Glutamatergic neuron (in vitro differentiated cells): Measurements from ENCODE around the gene CYLD. TPM values are rescaled to one million over a fixed set of nuclear protein-coding genes. Genes with fewer than 3 reads are reported as not detected.

Experiments used
- DNase-seq: peaks from one replicate; pipeline ENCODE4 v3.0.0; 2022
- H3K27ac Mint-ChIP-seq: one replicate; pipeline ENCODE4 v1.8.0; 2020; ENCODE audit warnings: mild to moderate bottlenecking, mixed read lengths, inconsistent platforms; ENCODE audit not compliant: unreplicated experiment
- H3K27me3 Mint-ChIP-seq: one replicate; pipeline ENCODE4 v1.8.0; 2020; ENCODE audit warnings: mild to moderate bottlenecking, moderate library complexity, mixed read lengths, inconsistent platforms; ENCODE audit not compliant: unreplicated experiment
- H3K36me3 Mint-ChIP-seq: one replicate; pipeline ENCODE4 v1.8.0; 2020; ENCODE audit warnings: mild to moderate bottlenecking, mixed read lengths, inconsistent platforms; ENCODE audit not compliant: unreplicated experiment
- H3K4me1 Mint-ChIP-seq: one replicate; pipeline ENCODE4 v1.8.0; 2020; ENCODE audit warnings: mild to moderate bottlenecking, low read depth, mixed read lengths, inconsistent platforms; ENCODE audit not compliant: unreplicated experiment
- H3K4me3 Mint-ChIP-seq: one replicate; pipeline ENCODE4 v1.8.0; 2020; ENCODE audit warnings: mild to moderate bottlenecking, mixed read lengths, inconsistent platforms; ENCODE audit not compliant: unreplicated experiment
- H3K9me3 Mint-ChIP-seq: one replicate; pipeline ENCODE4 v1.8.0; 2020; ENCODE audit warnings: mild to moderate bottlenecking, moderate library complexity, mixed read lengths, inconsistent platforms; ENCODE audit not compliant: unreplicated experiment
- total RNA-seq: library from RNA; stranded (reverse); fragmentation: NEBNext Ultra II Directional; extraction: Animal tissue kit (Norgen Biotek cat#: 25700); gene quantifications from one replicate; pipeline ENCODE4 v1.2.1, GENCODE V29; 2021; ENCODE audit not compliant: unreplicated experiment
- TF ChIP-seq, protein P1 (sequence below): fragments of 200-600 bp; sonication (generic); IDR thresholded peaks from one replicate; pipeline ENCODE4 v1.5.0; 2021; ENCODE audit not compliant: partially characterized antibody, unreplicated experiment

Gene CYLD
- total RNA-seq, 1 donor from 2014 or later, result 39.5 TPM

DNA sequence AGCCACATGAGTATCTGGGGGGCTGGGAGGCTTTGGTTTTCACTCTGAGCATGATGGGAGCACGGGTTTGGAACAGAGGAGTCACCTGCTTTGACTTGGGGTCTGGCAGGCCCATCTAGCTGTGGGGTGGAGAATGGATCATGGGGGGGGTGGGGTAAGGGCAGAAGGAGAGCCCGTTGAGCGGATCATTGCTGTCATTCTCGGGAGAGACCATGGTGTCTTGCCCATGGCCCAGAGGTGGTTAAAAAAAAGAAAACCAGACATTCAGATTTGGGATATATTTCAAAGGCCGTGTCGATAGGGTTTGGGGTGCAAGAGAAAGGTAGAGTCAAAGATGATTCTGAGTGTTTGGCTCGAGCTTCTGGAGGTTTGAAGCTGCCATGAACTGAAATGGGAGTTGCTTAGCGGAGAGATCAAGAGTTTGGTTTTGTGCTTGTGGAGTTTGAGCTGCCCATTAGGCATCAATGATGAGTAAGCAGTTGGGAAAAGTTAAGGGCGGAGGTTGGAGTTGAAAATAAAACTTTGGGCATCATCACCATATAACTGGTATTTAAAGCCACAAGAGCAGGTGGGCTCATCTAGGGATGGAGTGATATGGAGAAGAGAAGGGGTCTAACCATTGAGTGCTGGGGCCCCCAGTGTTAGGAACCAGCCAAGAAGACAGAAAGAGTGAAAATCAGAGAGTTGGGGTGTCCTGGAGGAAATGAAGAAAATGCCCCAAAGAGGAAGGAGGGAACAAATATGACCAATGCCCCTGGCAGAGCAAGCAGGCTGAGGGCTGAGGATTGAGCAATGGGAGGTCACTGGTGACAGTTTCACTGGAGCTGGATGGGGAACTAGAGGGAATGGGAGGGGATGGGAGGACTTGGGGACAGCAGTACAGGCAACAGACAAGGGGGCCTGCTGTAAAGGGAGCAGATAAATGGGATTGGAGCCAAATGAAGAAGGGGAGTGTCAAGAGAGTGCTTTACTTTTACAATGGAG lies 46.6 kb upstream of the CYLD start:
- Mint-ChIP-seq H3K27me3 (peaks cover 10% of the 10 kb centered on the region), H3K4me3 (no peak overlapping the region), H3K9me3 (peaks cover 5% of the 10 kb centered on the region), H3K4me1 (no peaks in the 10 kb centered on the region), H3K36me3 (no peaks in the 10 kb centered on the region), H3K27ac (no peak overlapping the region)
- TF ChIP-seq, protein P1, sequence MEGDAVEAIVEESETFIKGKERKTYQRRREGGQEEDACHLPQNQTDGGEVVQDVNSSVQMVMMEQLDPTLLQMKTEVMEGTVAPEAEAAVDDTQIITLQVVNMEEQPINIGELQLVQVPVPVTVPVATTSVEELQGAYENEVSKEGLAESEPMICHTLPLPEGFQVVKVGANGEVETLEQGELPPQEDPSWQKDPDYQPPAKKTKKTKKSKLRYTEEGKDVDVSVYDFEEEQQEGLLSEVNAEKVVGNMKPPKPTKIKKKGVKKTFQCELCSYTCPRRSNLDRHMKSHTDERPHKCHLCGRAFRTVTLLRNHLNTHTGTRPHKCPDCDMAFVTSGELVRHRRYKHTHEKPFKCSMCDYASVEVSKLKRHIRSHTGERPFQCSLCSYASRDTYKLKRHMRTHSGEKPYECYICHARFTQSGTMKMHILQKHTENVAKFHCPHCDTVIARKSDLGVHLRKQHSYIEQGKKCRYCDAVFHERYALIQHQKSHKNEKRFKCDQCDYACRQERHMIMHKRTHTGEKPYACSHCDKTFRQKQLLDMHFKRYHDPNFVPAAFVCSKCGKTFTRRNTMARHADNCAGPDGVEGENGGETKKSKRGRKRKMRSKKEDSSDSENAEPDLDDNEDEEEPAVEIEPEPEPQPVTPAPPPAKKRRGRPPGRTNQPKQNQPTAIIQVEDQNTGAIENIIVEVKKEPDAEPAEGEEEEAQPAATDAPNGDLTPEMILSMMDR, result no peak
- no peak for DNase-seq

DNA sequence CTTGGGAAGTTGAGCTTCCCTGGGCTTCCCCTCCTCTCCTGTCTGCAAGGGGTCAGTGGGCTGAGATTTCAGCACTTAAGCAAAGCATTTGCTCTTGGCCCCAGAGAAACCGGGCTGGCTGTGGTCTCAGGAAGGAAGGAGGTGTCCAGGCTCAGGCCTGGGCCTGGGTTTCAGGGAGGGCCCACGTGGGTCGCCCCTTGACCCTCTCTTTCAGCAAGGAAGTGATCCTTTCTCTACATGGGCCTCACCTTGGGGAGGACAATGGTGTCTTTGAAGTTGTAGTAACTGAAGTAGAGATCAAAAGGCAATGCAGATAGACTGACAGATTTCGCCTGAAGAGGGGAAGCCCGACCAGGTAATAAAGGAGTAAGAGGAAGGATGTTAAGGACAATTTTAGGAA lies 45.8 kb upstream of the CYLD start:
- TF ChIP-seq, protein P1, result no peak
- Mint-ChIP-seq H3K36me3 (no peaks in the 10 kb centered on the region), H3K4me3 (no peak overlapping the region), H3K27ac (no peak overlapping the region), H3K4me1 (no peaks in the 10 kb centered on the region), H3K27me3 (peaks cover 10% of the 10 kb centered on the region), H3K9me3 (peaks cover 5% of the 10 kb centered on the region)
- DNase-seq, result no peak

DNA sequence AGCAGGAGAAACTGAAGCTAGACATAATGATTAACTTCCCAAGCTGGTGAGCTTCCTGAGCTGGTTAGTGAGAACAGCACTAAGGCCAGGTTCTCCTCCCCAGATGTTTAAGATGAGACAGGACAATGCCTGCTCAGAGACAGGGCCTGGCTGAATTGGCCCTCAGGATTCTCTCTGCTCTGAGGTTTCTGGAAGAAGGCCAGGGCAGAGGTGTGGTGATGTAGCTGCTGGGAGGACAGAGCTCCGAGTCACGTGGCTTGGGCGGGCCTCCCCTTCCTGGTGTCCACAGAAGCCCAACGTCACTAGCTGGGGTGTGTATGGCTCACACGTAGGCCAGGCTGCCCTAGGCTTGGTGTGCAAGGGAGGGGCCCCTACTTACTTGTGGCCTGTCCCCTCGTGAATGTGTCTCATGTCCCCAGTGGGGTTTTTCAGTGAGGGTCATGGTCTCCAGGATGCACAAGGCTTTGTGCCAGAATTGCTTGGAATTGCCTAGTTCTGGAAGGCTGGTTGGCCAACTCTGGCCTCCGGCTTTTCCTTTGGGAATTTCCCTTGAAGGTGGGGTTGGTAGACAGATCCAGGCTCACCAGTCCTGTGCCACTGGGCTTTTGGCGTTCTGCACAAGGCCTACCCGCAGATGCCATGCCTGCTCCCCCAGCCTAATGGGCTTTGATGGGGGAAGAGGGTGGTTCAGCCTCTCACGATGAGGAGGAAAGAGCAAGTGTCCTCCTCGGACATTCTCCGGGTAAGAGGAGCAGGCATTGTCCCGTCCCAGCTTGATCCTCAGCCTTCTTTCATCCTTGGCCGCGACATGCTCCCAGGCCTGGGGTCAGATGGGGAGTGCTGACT lies 45.1 kb upstream of the CYLD start:
- H3K4me3 Mint-ChIP-seq, result no peak overlapping the region
- H3K9me3 Mint-ChIP-seq, result peaks cover 5% of the 10 kb centered on the region
- no peak for DNase-seq
- H3K36me3 Mint-ChIP-seq, result no peaks in the 10 kb centered on the region
- H3K4me1 Mint-ChIP-seq, result no peaks in the 10 kb centered on the region
- H3K27ac Mint-ChIP-seq, result no peak overlapping the region
- TF ChIP-seq, protein P1, result no peak
- H3K27me3 Mint-ChIP-seq, result peaks cover 10% of the 10 kb centered on the region

DNA sequence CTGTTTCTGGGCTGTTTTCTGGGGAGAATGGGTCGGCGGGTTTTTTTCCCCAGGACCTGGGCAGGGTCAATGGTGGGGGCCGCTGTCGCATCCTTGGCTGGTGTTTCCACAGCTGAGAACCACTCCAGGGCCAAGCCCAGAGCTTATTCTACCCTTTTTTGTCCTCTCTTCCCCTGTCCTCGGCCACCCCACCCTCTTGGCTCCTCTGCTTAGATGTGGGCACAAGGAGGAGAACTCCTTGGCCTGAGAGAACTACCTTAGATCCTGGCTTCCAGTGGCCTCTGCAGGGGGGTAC lies 44.5 kb upstream of the CYLD start:
- H3K36me3 Mint-ChIP-seq, result no peaks in the 10 kb centered on the region
- H3K9me3 Mint-ChIP-seq, result peaks cover 5% of the 10 kb centered on the region
- no peaks in the 10 kb centered on the region for H3K4me1 Mint-ChIP-seq
- no peak for DNase-seq
- H3K27ac Mint-ChIP-seq, result no peak overlapping the region
- H3K27me3 Mint-ChIP-seq, result peaks cover 10% of the 10 kb centered on the region
- H3K4me3 Mint-ChIP-seq, result no peak overlapping the region
- TF ChIP-seq, protein P1, result no peak
